ENCODE measurements around the gene SLC16A14. TPM values are rescaled to one million over a fixed set of nuclear protein-coding genes. Genes with fewer than 3 reads are reported as not detected.
"Not testable (repeated sequence)": the region's sequence is repeated elsewhere in the genome, so short reads cannot be mapped to it uniquely, and the experiment has no call there.

Gene SLC16A14, protein sequence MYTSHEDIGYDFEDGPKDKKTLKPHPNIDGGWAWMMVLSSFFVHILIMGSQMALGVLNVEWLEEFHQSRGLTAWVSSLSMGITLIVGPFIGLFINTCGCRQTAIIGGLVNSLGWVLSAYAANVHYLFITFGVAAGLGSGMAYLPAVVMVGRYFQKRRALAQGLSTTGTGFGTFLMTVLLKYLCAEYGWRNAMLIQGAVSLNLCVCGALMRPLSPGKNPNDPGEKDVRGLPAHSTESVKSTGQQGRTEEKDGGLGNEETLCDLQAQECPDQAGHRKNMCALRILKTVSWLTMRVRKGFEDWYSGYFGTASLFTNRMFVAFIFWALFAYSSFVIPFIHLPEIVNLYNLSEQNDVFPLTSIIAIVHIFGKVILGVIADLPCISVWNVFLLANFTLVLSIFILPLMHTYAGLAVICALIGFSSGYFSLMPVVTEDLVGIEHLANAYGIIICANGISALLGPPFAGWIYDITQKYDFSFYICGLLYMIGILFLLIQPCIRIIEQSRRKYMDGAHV
- 1 to 10 TPM; 5.2 to 9.9 (median 7.9) TPM for total RNA-seq

DNA sequence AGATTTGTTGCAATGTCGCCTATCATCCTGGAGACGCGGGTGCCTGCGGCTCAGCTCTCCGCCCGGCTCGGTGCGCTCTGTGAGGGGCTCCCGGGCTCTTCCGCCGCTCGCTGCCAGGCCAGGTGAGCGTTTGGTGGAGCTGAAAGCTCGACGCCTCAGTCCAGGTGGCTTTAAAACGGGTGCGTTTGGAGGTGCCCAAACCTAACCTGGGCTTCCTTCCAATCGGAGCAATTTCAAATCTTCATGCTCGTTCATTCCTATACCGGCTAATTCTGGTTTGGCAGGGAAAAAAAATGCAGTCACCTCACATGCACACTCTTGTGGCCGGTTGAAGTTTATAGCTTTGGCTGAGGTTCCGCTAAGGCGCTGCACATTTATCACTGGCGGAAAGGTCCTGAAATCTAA, at the start of gene SLC16A14:
SLC16A14 (minus strand) TSS at position 274 of the 405 bp plus-strand sequence. CDS start 9,572 bp downstream, outside the sequence.
- WGBS, 2 donors = 10 to 14% methylated on average over 13 to 17 of the region's 24 CpGs
- intact Hi-C loops (cut with DNase I; ENCODE audit: low total_unique reads) = no loop called here
- peak within 1 kb of the TSS; percentile 44 for H3K4me3 ChIP-seq (ENCODE audit: low read depth, poor library complexity, severe bottlenecking)
- TF ChIP-seq, protein P1, sequence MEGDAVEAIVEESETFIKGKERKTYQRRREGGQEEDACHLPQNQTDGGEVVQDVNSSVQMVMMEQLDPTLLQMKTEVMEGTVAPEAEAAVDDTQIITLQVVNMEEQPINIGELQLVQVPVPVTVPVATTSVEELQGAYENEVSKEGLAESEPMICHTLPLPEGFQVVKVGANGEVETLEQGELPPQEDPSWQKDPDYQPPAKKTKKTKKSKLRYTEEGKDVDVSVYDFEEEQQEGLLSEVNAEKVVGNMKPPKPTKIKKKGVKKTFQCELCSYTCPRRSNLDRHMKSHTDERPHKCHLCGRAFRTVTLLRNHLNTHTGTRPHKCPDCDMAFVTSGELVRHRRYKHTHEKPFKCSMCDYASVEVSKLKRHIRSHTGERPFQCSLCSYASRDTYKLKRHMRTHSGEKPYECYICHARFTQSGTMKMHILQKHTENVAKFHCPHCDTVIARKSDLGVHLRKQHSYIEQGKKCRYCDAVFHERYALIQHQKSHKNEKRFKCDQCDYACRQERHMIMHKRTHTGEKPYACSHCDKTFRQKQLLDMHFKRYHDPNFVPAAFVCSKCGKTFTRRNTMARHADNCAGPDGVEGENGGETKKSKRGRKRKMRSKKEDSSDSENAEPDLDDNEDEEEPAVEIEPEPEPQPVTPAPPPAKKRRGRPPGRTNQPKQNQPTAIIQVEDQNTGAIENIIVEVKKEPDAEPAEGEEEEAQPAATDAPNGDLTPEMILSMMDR (IDR thresholded peaks at IDR 0.05) = no peak
- no peak for TF ChIP-seq POLR2A (IDR thresholded peaks at IDR 0.05)
- DNase-seq (ENCODE audit: low spot score in 2 of 2) = no peak

DNA sequence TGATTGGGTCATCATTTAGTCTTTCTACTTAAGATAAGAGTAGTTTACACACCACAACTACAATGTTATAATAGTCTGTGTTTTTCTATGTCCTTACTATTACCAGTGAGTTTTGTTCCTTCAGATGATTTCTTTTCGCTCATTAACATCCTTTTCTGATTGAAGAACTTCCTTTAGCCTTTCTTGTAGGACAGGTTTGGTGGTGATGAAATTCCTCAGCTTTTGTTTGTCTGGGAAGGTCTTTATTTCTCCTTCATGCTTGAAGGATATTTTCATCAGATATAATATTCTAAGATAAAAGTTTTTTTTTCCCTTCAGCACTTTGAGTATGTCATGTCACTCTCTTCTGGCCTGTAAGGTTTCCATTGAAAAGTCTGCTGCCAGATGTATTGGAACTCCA, 38.0 kb upstream of the SLC16A14 start:
- intact Hi-C loops (cut with DNase I; ENCODE audit: low total_unique reads) = no loop called here
- DNase-seq (ENCODE audit: low spot score in 2 of 2) = no peak
- no peak overlapping the region for H3K4me3 ChIP-seq (ENCODE audit: low read depth, poor library complexity, severe bottlenecking)
- WGBS, 2 donors = 18 to 36% methylated on average over 1 of the region's 1 CpG
- TF ChIP-seq, protein P1 (IDR thresholded peaks at IDR 0.05) = no peak
- no peak for TF ChIP-seq POLR2A (IDR thresholded peaks at IDR 0.05)

DNA sequence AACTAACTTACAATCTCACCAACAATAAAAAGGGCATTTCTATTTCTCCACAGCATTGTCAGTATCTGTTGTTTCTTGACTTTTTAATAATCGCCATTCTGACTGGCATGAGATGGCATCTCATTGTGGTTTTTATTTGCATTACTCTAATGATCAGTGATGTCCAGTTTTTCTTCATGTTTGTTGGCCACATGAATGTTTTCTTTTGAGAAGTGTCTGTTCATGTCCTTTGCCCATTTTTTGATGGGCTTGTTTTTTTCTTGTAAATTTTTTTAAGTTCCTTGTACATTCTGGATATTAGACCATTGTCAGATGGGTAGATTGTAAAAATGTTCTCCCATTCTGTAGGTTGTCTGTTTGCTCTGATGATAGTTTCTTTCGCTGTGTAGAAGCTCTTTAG, 33.2 kb upstream of the SLC16A14 start:
- DNase-seq (ENCODE audit: low spot score in 2 of 2); intact Hi-C loops (cut with DNase I; ENCODE audit: low total_unique reads); H3K4me3 ChIP-seq (ENCODE audit: low read depth, poor library complexity, severe bottlenecking): not testable (repeated sequence)
- WGBS, 2 donors = 93 to 94% methylated on average over 2 of the region's 2 CpGs

DNA sequence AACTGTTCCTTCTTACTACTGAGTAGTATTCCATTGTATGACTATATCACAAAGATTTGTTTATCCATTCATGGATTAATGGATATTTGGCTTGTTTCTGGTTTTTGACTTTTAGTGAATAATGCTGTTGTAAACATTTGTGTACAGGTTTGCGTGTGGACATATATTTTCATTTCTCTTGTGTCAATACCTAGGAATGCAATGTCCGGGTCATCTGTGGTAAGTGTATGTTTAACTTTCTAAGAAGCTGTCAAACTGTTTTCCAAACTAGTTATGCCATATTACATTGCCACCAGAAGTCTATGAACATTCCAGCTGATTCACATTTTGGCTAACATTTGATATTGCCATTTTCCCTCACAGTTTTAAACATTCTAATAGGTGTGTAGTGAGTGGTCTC, 29.1 kb upstream of the SLC16A14 start:
- WGBS, 2 donors = 0 to 34% methylated on average over 2 of the region's 2 CpGs
- TF ChIP-seq POLR2A (IDR thresholded peaks at IDR 0.05) = no peak
- TF ChIP-seq, protein P1 (IDR thresholded peaks at IDR 0.05) = no peak
- no peak overlapping the region for H3K4me3 ChIP-seq (ENCODE audit: low read depth, poor library complexity, severe bottlenecking)
- intact Hi-C loops (cut with DNase I; ENCODE audit: low total_unique reads) = no loop called here
- no peak for DNase-seq (ENCODE audit: low spot score in 2 of 2)

DNA sequence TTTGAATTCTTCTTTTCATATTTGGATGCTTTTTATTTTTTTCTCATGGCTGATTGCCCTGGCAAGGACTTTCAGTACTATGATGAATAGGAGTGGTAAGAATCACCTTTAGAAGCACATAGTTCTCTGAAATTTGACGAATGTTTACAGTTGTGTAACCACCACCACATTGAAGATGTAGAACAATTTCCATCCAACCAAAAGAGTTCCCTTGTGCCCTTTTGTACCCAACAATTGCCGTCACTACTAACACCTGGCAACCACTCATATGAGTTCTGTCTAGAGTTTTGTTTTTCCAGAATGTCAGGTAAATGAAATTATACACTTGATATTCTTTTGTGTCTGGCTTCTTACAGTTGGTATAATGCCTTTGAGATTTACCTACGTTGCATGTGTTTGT, 28.7 kb upstream of the SLC16A14 start:
- intact Hi-C loops (cut with DNase I; ENCODE audit: low total_unique reads) = no loop called here
- WGBS, 2 donors = 65 to 69% methylated on average over 3 of the region's 3 CpGs
- no peak for DNase-seq (ENCODE audit: low spot score in 2 of 2)
- no peak overlapping the region for H3K4me3 ChIP-seq (ENCODE audit: low read depth, poor library complexity, severe bottlenecking)
- TF ChIP-seq, protein P1 (IDR thresholded peaks at IDR 0.05) = no peak
- no peak for TF ChIP-seq POLR2A (IDR thresholded peaks at IDR 0.05)

DNA sequence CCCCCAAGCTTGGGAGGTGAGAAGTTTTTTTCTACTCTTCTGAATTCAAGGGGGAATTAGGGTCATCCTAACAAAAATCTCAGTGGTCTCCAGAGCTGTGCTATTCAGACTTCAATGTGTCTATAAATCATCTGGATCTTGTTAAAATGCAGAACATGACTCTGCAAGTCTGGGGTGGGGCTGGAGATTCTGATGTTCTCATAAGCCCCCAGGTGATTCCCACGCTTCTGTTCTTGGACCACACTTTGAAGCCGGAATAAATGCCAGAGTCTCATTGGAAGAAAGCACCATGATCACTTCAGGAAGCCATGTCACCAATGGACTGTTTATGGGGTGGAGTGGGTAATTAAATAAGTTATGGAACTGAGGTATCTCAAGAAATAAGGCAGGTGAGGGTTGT, 22.2 kb upstream of the SLC16A14 start:
- H3K4me3 ChIP-seq (ENCODE audit: low read depth, poor library complexity, severe bottlenecking) = no peak overlapping the region
- intact Hi-C loops (cut with DNase I; ENCODE audit: low total_unique reads) = no loop called here
- TF ChIP-seq, protein P1 (IDR thresholded peaks at IDR 0.05) = no peak
- no peak for TF ChIP-seq POLR2A (IDR thresholded peaks at IDR 0.05)
- 38 to 46% methylated on average over 2 of the region's 2 CpGs for WGBS, 2 donors
- DNase-seq (ENCODE audit: low spot score in 2 of 2) = peak in 1 of 2 donors; percentile 53
